H9 (cell line): Measurements from ENCODE around the gene IFFO2. TPM values are rescaled to one million over a fixed set of nuclear protein-coding genes. Genes with fewer than 3 reads are reported as not detected.

Experiments
- DNase-seq: peaks from one replicate; pipeline ENCODE4 v3.0.0-alpha.2; 2017
- H2AFZ ChIP-seq: one replicate; pipeline ENCODE4 v1.6.1; 2013; ENCODE audit warnings: mild to moderate bottlenecking, low read length, control low read depth, moderate library complexity
- H2AK5ac ChIP-seq: 2 replicates; pipeline ENCODE4 v1.6.1; 2013; ENCODE audit warnings: low read length, control low read depth, mixed read lengths; ENCODE audit not compliant: insufficient read length
- H2BK120ac ChIP-seq: one replicate; pipeline ENCODE4 v1.6.1; 2013; ENCODE audit warnings: low read depth, mild to moderate bottlenecking, low read length, control low read depth, inconsistent platforms; ENCODE audit not compliant: poor library complexity, severe bottlenecking
- H2BK12ac ChIP-seq: 2 replicates; pipeline ENCODE4 v1.6.1; 2013; ENCODE audit warnings: low read length, control low read depth, mixed read lengths, low read depth; ENCODE audit not compliant: insufficient read length
- H2BK15ac ChIP-seq: 2 replicates; pipeline ENCODE4 v1.6.1; 2013; ENCODE audit warnings: low read depth, low read length, control low read depth
- H2BK20ac ChIP-seq: one replicate; pipeline ENCODE4 v1.6.1; 2013; ENCODE audit warnings: low read depth, mild to moderate bottlenecking, low read length, control low read depth, inconsistent platforms; ENCODE audit not compliant: poor library complexity, severe bottlenecking
- H2BK5ac ChIP-seq: 2 replicates; pipeline ENCODE4 v1.6.1; 2013; ENCODE audit warnings: low read length, control low read depth, mixed read lengths; ENCODE audit not compliant: insufficient read length
- H3K14ac ChIP-seq: 2 replicates; pipeline ENCODE4 v1.6.1; 2013; ENCODE audit warnings: low read length, control low read depth; ENCODE audit not compliant: insufficient read depth
- H3K18ac ChIP-seq: 2 replicates; pipeline ENCODE4 v1.6.1; 2013; ENCODE audit warnings: low read depth, mild to moderate bottlenecking, mixed read lengths, low read length, control low read depth; ENCODE audit not compliant: insufficient read length
- H3K23ac ChIP-seq: 2 replicates; pipeline ENCODE4 v1.6.1; 2013; ENCODE audit warnings: low read length, control low read depth, mixed read lengths, low read depth; ENCODE audit not compliant: insufficient read length
- H3K23me2 ChIP-seq: 2 replicates; pipeline ENCODE4 v1.6.1; 2013; ENCODE audit warnings: low read depth, mild to moderate bottlenecking, mixed read lengths, low read length, control low read depth; ENCODE audit not compliant: insufficient read length, poor library complexity, severe bottlenecking
- H3K27ac ChIP-seq: 2 replicates; pipeline ENCODE4 v1.5.1; 2013; ENCODE audit warnings: low read length, control low read depth, mixed read lengths, low read depth; ENCODE audit not compliant: insufficient read length
- H3K27me3 ChIP-seq: 2 replicates; pipeline ENCODE4 v1.6.1; 2013; ENCODE audit warnings: low read length, control low read depth, inconsistent platforms; ENCODE audit not compliant: insufficient read depth
- H3K4ac ChIP-seq: 2 replicates; pipeline ENCODE4 v1.6.1; 2013; ENCODE audit warnings: low read depth, mild to moderate bottlenecking, control low read depth, inconsistent platforms, low read length, moderate library complexity
- H3K4me1 ChIP-seq: 2 replicates; pipeline ENCODE4 v1.6.1; 2013; ENCODE audit warnings: low read length, control low read depth, inconsistent platforms; ENCODE audit not compliant: insufficient read depth
- H3K4me2 ChIP-seq: 2 replicates; pipeline ENCODE4 v1.6.1; 2013; ENCODE audit warnings: low read length, control low read depth, mixed read lengths; ENCODE audit not compliant: insufficient read length, insufficient read depth
- H3K56ac ChIP-seq: 2 replicates; pipeline ENCODE4 v1.6.1; 2013; ENCODE audit warnings: low read depth, mild to moderate bottlenecking, mixed read lengths, low read length, control low read depth; ENCODE audit not compliant: insufficient read length
- H3K79me1 ChIP-seq: 2 replicates; pipeline ENCODE4 v1.6.1; 2013; ENCODE audit warnings: low read depth, mild to moderate bottlenecking, moderate library complexity, low read length, control low read depth, inconsistent platforms; ENCODE audit not compliant: insufficient read depth, poor library complexity, severe bottlenecking
- H3K79me2 ChIP-seq: 2 replicates; pipeline ENCODE4 v1.6.1; 2013; ENCODE audit warnings: low read length, control low read depth, inconsistent platforms; ENCODE audit not compliant: insufficient read depth
- H3K9ac ChIP-seq: 2 replicates; pipeline ENCODE4 v1.6.1; 2013; ENCODE audit warnings: low read length, control low read depth, mixed read lengths; ENCODE audit not compliant: insufficient read length; ENCODE audit errors: extremely low read depth
- H3K9me3 ChIP-seq: one replicate; pipeline ENCODE4 v1.6.1; 2013; ENCODE audit warnings: low read depth, low read length, inconsistent platforms; ENCODE audit not compliant: control insufficient read depth
- H3T11ph ChIP-seq: one replicate; pipeline ENCODE4 v1.6.1; 2013; ENCODE audit warnings: mild to moderate bottlenecking, low read length, control low read depth, inconsistent platforms
- H4K20me1 ChIP-seq: one replicate; pipeline ENCODE4 v1.6.1; 2013; ENCODE audit not compliant: control insufficient read depth, insufficient read length, insufficient read depth
- H4K5ac ChIP-seq: 2 replicates; pipeline ENCODE4 v1.6.1; 2013; ENCODE audit warnings: low read depth, mild to moderate bottlenecking, mixed read lengths, low read length, control low read depth; ENCODE audit not compliant: insufficient read length
- H4K8ac ChIP-seq: replicated peaks from 2 replicates; pipeline ENCODE4 v1.6.1; 2013; ENCODE audit warnings: low read length, control low read depth, mixed read lengths, low read depth; ENCODE audit not compliant: insufficient read length
- H4K91ac ChIP-seq: 2 replicates; pipeline ENCODE4 v1.6.1; 2013; ENCODE audit warnings: low read depth, mild to moderate bottlenecking, moderate library complexity, mixed read lengths, low read length, control low read depth; ENCODE audit not compliant: insufficient read length
- H3K27ac Mint-ChIP-seq, 3 experiments: 2 replicates in 2 of 3; 3 replicates in 1 of 3; pipeline ENCODE4 v1.8.0; 2020 to 2021; ENCODE audit warnings: mixed read lengths in 3 of 3, mild to moderate bottlenecking in 1 of 3, moderate library complexity in 1 of 3
- H3K27me3 Mint-ChIP-seq: 2 replicates; pipeline ENCODE4 v1.8.0; 2021; ENCODE audit warnings: low read depth, mild to moderate bottlenecking, moderate library complexity, mixed read lengths
- H3K36me3 Mint-ChIP-seq, 3 experiments: 2 replicates in 2 of 3; 3 replicates in 1 of 3; pipeline ENCODE4 v1.8.0; 2020 to 2021; ENCODE audit warnings: low read depth in 3 of 3, mixed read lengths in 3 of 3; ENCODE audit not compliant: insufficient read depth in 1 of 3
- H3K4me1 Mint-ChIP-seq, 2 experiments: 2 replicates each; pipeline ENCODE4 v1.8.0; 2020; ENCODE audit warnings: mixed read lengths in 2 of 2
- H3K4me3 Mint-ChIP-seq, 2 experiments: 2 replicates in 1 of 2; 3 replicates in 1 of 2; pipeline ENCODE4 v1.8.0; 2020 to 2021; ENCODE audit warnings: mild to moderate bottlenecking in 2 of 2, mixed read lengths in 2 of 2, moderate library complexity in 1 of 2
- H3K9me3 Mint-ChIP-seq, 2 experiments: 2 replicates in 1 of 2; 3 replicates in 1 of 2; pipeline ENCODE4 v1.8.0; 2020; ENCODE audit warnings: mild to moderate bottlenecking in 2 of 2, mixed read lengths in 2 of 2, moderate library complexity in 1 of 2
- WGBS: extraction: QIAGEN DNeasy Blood & Tissue Kit; methylation state at CpG from one replicate; pipeline ENCODE4 v1.1.7; 2013; ENCODE audit warnings: missing lambda C conversion rate, low lambda C conversion rate, mixed read lengths; ENCODE audit not compliant: insufficient read length; ENCODE audit errors: extremely low coverage; 5-methylcytosine and 5-hydroxymethylcytosine counted together
- total RNA-seq: library from RNA; stranded (reverse); gene quantifications from 2 replicates; pipeline ENCODE4 v1.2.1, GENCODE V29; 2021
- TF ChIP-seq, protein P1 (sequence below): fragments of 200-600 bp; sonication (generic); conservative IDR thresholded peaks from 3 replicates; pipeline ENCODE4 v1.8.0; 2021; ENCODE audit warnings: antibody characterized with exemption, mild to moderate bottlenecking

IFFO2 gene
- total RNA-seq, 1 experiment from 2014 or later: 3.6 TPM

DNA sequence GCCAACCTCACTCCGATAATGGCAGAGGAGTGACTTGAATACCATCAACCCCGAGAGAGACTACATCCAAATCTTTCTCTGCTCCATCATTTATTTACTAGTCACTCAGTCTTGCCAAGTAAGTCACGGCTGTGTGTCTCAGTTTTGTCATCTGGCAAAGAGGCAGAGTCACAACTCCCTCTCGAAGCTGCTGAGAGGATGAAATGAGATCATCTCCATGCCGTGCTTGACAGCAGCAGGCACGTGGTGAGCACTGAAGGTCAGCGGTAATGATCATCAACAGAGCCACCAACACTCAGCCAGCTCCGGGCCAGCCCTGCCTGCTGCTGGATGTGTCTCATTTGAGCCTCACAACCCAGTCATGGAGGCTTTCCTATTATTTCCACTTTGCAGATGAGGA lies 74.0 kb downstream of the IFFO2 start:
- H3K27me3 ChIP-seq: no peaks in the 10 kb centered on the region
- Mint-ChIP-seq H3K9me3 (no peaks in the 10 kb centered on the region), H3K27ac (no peak overlapping the region), H3K27me3 (no peaks in the 10 kb centered on the region), H3K4me1 (peaks cover 0 to 11% of the 10 kb centered on the region in 2 experiments; a peak in 2 of 4 replicates), H3K36me3 (peaks cover 4 to 18% (median 9%) of the 10 kb centered on the region in 3 experiments; a peak in 5 of 7 replicates), H3K4me3 (no peak overlapping the region)
- no peak overlapping the region for H3K4me2 ChIP-seq
- TF ChIP-seq, protein P1, sequence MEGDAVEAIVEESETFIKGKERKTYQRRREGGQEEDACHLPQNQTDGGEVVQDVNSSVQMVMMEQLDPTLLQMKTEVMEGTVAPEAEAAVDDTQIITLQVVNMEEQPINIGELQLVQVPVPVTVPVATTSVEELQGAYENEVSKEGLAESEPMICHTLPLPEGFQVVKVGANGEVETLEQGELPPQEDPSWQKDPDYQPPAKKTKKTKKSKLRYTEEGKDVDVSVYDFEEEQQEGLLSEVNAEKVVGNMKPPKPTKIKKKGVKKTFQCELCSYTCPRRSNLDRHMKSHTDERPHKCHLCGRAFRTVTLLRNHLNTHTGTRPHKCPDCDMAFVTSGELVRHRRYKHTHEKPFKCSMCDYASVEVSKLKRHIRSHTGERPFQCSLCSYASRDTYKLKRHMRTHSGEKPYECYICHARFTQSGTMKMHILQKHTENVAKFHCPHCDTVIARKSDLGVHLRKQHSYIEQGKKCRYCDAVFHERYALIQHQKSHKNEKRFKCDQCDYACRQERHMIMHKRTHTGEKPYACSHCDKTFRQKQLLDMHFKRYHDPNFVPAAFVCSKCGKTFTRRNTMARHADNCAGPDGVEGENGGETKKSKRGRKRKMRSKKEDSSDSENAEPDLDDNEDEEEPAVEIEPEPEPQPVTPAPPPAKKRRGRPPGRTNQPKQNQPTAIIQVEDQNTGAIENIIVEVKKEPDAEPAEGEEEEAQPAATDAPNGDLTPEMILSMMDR: no peak
- no peaks in the 10 kb centered on the region for H3K79me2 ChIP-seq
- no peak for DNase-seq
- no peak overlapping the region for H3T11ph ChIP-seq
- H2AFZ ChIP-seq: no peak overlapping the region
- H4K20me1 ChIP-seq: no peaks in the 10 kb centered on the region
- H3K56ac ChIP-seq: no peak overlapping the region
- H4K5ac ChIP-seq: no peak overlapping the region
- no peaks in the 10 kb centered on the region for H3K23me2 ChIP-seq
- no peak overlapping the region for H3K27ac ChIP-seq
- no peak overlapping the region for H4K91ac ChIP-seq
- H2BK15ac ChIP-seq: no peak overlapping the region
- no CpG with 5 or more reads among the region's 8 CpGs for WGBS
- H2BK5ac ChIP-seq: no peak overlapping the region
- no peak overlapping the region for H3K23ac ChIP-seq
- H2BK20ac ChIP-seq: no peak overlapping the region
- H3K18ac ChIP-seq: no peak overlapping the region
- H2BK12ac ChIP-seq: no peak overlapping the region
- no peaks in the 10 kb centered on the region for H3K79me1 ChIP-seq
- H2BK120ac ChIP-seq: no peak overlapping the region
- H3K14ac ChIP-seq: no peak overlapping the region
- H3K4me1 ChIP-seq: no peaks in the 10 kb centered on the region
- H3K9ac ChIP-seq: no peak overlapping the region
- H2AK5ac ChIP-seq: no peak overlapping the region
- no peaks in the 10 kb centered on the region for H3K9me3 ChIP-seq
- no peak overlapping the region for H4K8ac ChIP-seq
- H3K4ac ChIP-seq: no peak overlapping the region
